Osteoblast (primary cell): ENCODE data around the gene MACROH2A1. TPM values are rescaled to one million over a fixed set of nuclear protein-coding genes. Genes with fewer than 3 reads are reported as not detected.

ENCODE experiments used
- DNase-seq: peaks from one replicate; pipeline ENCODE4 v3.0.0; 2011; ENCODE audit warnings: low spot score, mixed read lengths; ENCODE audit not compliant: insufficient read length; ENCODE audit errors: missing footprints
- H2AFZ ChIP-seq: 2 replicates; pipeline ENCODE4 v1.6.0; 2011; ENCODE audit warnings: mild to moderate bottlenecking, low read length
- H3K27ac ChIP-seq: 2 replicates; pipeline ENCODE4 v1.5.1; 2011; ENCODE audit warnings: mild to moderate bottlenecking, low read depth, low read length, moderate library complexity
- H3K27me3 ChIP-seq: 2 replicates; pipeline ENCODE4 v1.6.0; 2012; ENCODE audit warnings: mild to moderate bottlenecking, control low read depth, inconsistent platforms, low read length, moderate library complexity; ENCODE audit not compliant: insufficient read depth
- H3K36me3 ChIP-seq: 2 replicates; pipeline ENCODE4 v1.5.1; 2011; ENCODE audit warnings: mild to moderate bottlenecking, low read length, control low read depth, moderate library complexity; ENCODE audit not compliant: insufficient read depth
- H3K4me1 ChIP-seq: 2 replicates; pipeline ENCODE4 v1.5.1; 2011; ENCODE audit warnings: mild to moderate bottlenecking, low read length, control low read depth, moderate library complexity; ENCODE audit not compliant: insufficient read depth
- H3K4me2 ChIP-seq: 2 replicates; pipeline ENCODE4 v1.6.0; 2011; ENCODE audit warnings: mild to moderate bottlenecking, low read length; ENCODE audit not compliant: insufficient read depth
- H3K4me3 ChIP-seq: fragments of 200-600 bp; sonication (generic); 3 replicates; pipeline ENCODE4 v1.5.1; 2012; ENCODE audit warnings: mild to moderate bottlenecking, low read length, inconsistent platforms; ENCODE audit not compliant: insufficient read depth
- H3K79me2 ChIP-seq: 2 replicates; pipeline ENCODE4 v1.6.0; 2012; ENCODE audit warnings: mild to moderate bottlenecking, low read length, control low read depth, inconsistent platforms; ENCODE audit not compliant: insufficient read depth
- H3K9me3 ChIP-seq: 2 replicates; pipeline ENCODE4 v1.5.1; 2011; ENCODE audit warnings: low read depth, low read length, control low read depth
- H4K20me1 ChIP-seq: 2 replicates; pipeline ENCODE4 v1.6.0; 2012; ENCODE audit warnings: mild to moderate bottlenecking, low read length, control low read depth; ENCODE audit not compliant: insufficient read depth
- total RNA-seq: library from RNA; depleted of rRNA; stranded (reverse); fragments of >200 nt; gene quantifications from 2 replicates; pipeline ENCODE4 v1.2.3, GENCODE V29; 2012
- TF ChIP-seq, protein P1 (sequence below): IDR thresholded peaks from 2 replicates; pipeline ENCODE4 v1.5.1; 2011; ENCODE audit warnings: mild to moderate bottlenecking, low read depth, low read length, moderate library complexity; ENCODE audit errors: extremely low read depth

MACROH2A1 gene
- total RNA-seq, 1 donor: 162 TPM

DNA sequence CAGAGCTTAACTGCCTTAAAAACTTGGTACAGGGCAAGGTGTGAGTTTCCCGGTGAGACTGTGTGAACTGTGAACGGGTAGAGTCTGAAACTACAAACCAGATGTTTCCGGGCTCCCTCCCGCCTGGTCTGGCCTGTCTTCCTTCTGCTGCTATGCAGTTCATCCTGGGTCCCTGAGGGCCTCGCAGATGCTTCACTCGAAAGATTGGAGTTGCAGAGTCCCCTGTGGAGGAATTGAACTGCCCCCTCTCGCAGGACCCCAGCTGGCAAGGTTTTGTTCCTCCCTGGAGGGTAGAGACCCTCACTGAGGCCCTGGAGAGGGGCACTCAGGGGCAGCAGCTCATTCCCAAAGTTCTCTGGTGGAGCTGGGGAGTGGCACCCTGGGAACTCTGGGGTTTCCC is 47.6 kb upstream of the MACROH2A1 start:
- Histone ChIP-seq H3K4me2 (no peak overlapping the region), H3K36me3 (no peaks in the 10 kb centered on the region), H3K27ac (no peak overlapping the region), H3K79me2 (no peaks in the 10 kb centered on the region), H3K4me1 (peaks cover 6% of the 10 kb centered on the region), H2AFZ (no peak overlapping the region), H3K9me3 (peaks cover 2% of the 10 kb centered on the region), H4K20me1 (no peaks in the 10 kb centered on the region), H3K27me3 (peaks cover 17% of the 10 kb centered on the region), H3K4me3 (no peak overlapping the region)
- TF ChIP-seq, protein P1, sequence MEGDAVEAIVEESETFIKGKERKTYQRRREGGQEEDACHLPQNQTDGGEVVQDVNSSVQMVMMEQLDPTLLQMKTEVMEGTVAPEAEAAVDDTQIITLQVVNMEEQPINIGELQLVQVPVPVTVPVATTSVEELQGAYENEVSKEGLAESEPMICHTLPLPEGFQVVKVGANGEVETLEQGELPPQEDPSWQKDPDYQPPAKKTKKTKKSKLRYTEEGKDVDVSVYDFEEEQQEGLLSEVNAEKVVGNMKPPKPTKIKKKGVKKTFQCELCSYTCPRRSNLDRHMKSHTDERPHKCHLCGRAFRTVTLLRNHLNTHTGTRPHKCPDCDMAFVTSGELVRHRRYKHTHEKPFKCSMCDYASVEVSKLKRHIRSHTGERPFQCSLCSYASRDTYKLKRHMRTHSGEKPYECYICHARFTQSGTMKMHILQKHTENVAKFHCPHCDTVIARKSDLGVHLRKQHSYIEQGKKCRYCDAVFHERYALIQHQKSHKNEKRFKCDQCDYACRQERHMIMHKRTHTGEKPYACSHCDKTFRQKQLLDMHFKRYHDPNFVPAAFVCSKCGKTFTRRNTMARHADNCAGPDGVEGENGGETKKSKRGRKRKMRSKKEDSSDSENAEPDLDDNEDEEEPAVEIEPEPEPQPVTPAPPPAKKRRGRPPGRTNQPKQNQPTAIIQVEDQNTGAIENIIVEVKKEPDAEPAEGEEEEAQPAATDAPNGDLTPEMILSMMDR: no peak
- DNase-seq: no peak

DNA sequence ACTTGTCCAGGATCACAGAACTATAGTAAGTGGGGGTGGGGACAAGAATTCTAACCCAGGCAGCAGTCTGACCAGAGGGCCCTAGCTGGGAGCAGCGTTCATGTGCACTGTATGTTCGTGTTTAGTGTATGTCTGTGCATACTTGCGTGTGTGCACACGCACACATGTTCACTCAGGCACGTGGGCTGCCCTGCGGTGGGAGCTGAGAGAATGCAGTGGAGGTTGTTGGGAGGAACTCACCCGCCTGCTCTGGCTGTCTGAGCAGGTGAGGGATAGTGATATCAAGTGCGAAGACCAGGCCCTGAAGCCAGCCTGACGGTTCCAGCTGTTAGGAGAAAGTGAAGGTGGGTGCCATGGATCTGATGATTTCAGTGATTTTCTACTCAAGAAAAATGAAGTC is 47.2 kb upstream of the MACROH2A1 start:
- Histone ChIP-seq H4K20me1 (no peaks in the 10 kb centered on the region), H3K27ac (no peak overlapping the region), H3K36me3 (no peaks in the 10 kb centered on the region), H3K4me2 (no peak overlapping the region), H3K79me2 (no peaks in the 10 kb centered on the region), H3K4me1 (peaks cover 6% of the 10 kb centered on the region), H3K4me3 (no peak overlapping the region), H2AFZ (no peak overlapping the region), H3K27me3 (peaks cover 17% of the 10 kb centered on the region), H3K9me3 (peaks cover 2% of the 10 kb centered on the region)
- TF ChIP-seq, protein P1: no peak
- DNase-seq: no peak

DNA sequence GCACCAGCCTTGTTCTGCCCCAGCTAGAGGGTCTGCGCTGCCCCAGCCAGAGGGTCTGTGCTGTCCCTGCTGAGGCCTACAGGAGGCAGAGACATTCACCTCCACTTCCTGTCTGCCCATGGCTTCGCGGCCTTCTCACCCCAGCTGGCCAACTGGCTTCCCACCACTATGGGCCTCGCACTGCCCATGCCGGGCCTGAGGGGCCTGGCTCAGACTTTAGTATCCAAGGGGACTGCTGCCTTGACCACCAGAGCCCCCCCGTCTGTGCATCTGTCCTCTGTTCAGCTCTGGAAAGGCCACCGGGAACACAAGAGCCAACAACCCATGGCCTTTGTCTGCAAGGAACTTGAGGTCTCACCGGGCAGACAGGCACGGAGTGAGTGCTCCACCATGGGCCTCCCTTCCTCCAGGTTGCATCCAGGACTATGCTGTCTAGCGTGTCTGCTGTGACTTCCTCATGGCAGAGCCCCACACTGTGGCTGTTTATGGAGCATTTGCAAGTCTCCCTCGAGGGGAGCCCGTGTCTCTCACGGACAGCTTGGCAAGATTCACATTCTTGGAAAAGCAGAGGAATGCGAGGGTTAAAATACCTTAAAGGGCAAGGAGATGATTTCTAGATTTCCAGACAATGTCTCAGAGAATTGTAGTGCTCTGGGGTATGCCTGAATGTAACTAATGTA is 46.4 kb upstream of the MACROH2A1 start:
- no peak overlapping the region for H2AFZ ChIP-seq
- peaks cover 13% of the 10 kb centered on the region for H3K27me3 ChIP-seq
- no peak for DNase-seq
- peaks cover 6% of the 10 kb centered on the region for H3K4me1 ChIP-seq
- TF ChIP-seq, protein P1: no peak
- H3K9me3 ChIP-seq: peaks cover 2% of the 10 kb centered on the region
- no peaks in the 10 kb centered on the region for H3K79me2 ChIP-seq
- H3K36me3 ChIP-seq: no peaks in the 10 kb centered on the region
- H3K4me2 ChIP-seq: no peak overlapping the region
- no peak overlapping the region for H3K4me3 ChIP-seq
- no peaks in the 10 kb centered on the region for H4K20me1 ChIP-seq
- H3K27ac ChIP-seq: no peak overlapping the region

DNA sequence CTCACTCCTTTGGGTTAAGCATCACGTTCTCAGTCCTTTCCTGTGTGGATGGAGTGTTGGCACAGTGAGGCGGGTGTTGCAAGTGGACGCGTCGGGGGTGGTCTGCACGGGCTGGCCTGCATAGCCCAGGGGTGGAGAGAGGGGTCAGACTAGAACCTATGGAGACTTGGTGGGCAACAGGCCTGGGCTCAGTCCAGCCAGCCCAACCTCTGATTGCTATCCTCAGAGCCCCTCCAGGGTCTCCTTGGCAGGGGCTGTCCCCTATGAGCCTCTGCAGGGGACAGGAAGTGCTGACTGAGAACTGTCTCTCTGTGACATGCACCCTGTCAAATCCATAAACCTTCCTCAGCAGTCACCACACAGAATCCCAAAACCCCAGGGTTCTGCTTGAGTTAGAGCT is 45.9 kb upstream of the MACROH2A1 start:
- TF ChIP-seq, protein P1: no peak
- Histone ChIP-seq H3K9me3 (peaks cover 2% of the 10 kb centered on the region), H3K27ac (no peak overlapping the region), H4K20me1 (no peaks in the 10 kb centered on the region), H3K4me3 (no peak overlapping the region), H3K79me2 (no peaks in the 10 kb centered on the region), H3K36me3 (no peaks in the 10 kb centered on the region), H3K4me1 (peaks cover 6% of the 10 kb centered on the region), H2AFZ (no peak overlapping the region), H3K27me3 (peaks cover 11% of the 10 kb centered on the region), H3K4me2 (no peak overlapping the region)
- no peak for DNase-seq
